Gastroesophageal sphincter (tissue), 4 donors: ENCODE measurements around the gene ZNF384. TPM values are rescaled to one million over a fixed set of nuclear protein-coding genes. Genes with fewer than 3 reads are reported as not detected.

Source experiments
- ATAC-seq: fragments of 150-250 bp; one replicate; pipeline ENCODE4 v1.9.1; 2016; ENCODE audit warnings: mild to moderate bottlenecking, moderate library complexity
- H3K27ac ChIP-seq, 4 donors: fragments of 200-600 bp; sonication (generic) in 3 of 4; 1 replicate in 3 of 4; 2 replicates in 1 of 4; pipeline ENCODE4 v1.5.1; 2016 to 2019
- H3K27me3 ChIP-seq: fragments of 200-600 bp; sonication (generic); one replicate; pipeline ENCODE4 v1.5.1; 2019
- H3K36me3 ChIP-seq, 2 donors: fragments of 200-600 bp; sonication (generic); one replicate each; pipeline ENCODE4 v1.5.1; 2019; ENCODE audit warnings: control low read depth in 1 of 2
- H3K4me1 ChIP-seq, 3 donors: fragments of 200-600 bp; sonication (generic); 1 replicate in 2 of 3; 2 replicates in 1 of 3; pipeline ENCODE4 v1.5.1; 2016 to 2019; ENCODE audit warnings: control low read depth in 2 of 3
- H3K4me3 ChIP-seq, 2 donors: fragments of 200-600 bp; sonication (generic); one replicate each; pipeline ENCODE4 v1.5.1; 2019; ENCODE audit warnings: mild to moderate bottlenecking in 1 of 2, moderate library complexity in 1 of 2
- H3K9me3 ChIP-seq, 3 donors: fragments of 200-600 bp; sonication (generic); one replicate each; pipeline ENCODE4 v1.5.1; 2017 to 2019; ENCODE audit warnings: control low read depth in 2 of 3
- EP300 ChIP-seq: sonication (generic); formaldehyde crosslinking; IDR thresholded peaks from one replicate; pipeline ENCODE4 v1.6.1; 2017; ENCODE audit warnings: antibody characterized with exemption, mild to moderate bottlenecking
- POLR2A ChIP-seq, 2 donors: fragments of 450-650 bp; IDR thresholded peaks; one replicate each; pipeline ENCODE4 v1.6.1; 2017; ENCODE audit warnings: antibody characterized with exemption in 2 of 2, mild to moderate bottlenecking in 2 of 2, moderate library complexity in 1 of 2
- POLR2AphosphoS5 ChIP-seq: sonication (generic); formaldehyde crosslinking; IDR thresholded peaks from one replicate; pipeline ENCODE4 v1.6.1; 2017; ENCODE audit warnings: antibody characterized with exemption
- WGBS, 2 donors: methylation state at CpG; one replicate each; pipeline ENCODE4 v1.1.5; 2018; ENCODE audit warnings: low coverage in 1 of 2; 5-methylcytosine and 5-hydroxymethylcytosine counted together
- total RNA-seq, 4 donors: library from RNA; depleted of rRNA; stranded (reverse); fragments of >200 nt; gene quantifications; one replicate each; pipeline ENCODE4 v1.1.0, GENCODE V29; 2016
- TF ChIP-seq, protein P1 (sequence below), 4 experiments: fragments of 200-600 bp in 2 of 4; fragments of 450-650 bp in 2 of 4; sonication (generic) in 1 of 4; IDR thresholded peaks; one replicate each; pipeline ENCODE4 v1.5.1; 2017 to 2019; ENCODE audit warnings: antibody characterized with exemption in 4 of 4, mild to moderate bottlenecking in 2 of 4, moderate library complexity in 2 of 4

The ZNF384 gene
- total RNA-seq, 4 donors from 2014 or later, result 26.1 to 57.5 (median 43.6) TPM

DNA sequence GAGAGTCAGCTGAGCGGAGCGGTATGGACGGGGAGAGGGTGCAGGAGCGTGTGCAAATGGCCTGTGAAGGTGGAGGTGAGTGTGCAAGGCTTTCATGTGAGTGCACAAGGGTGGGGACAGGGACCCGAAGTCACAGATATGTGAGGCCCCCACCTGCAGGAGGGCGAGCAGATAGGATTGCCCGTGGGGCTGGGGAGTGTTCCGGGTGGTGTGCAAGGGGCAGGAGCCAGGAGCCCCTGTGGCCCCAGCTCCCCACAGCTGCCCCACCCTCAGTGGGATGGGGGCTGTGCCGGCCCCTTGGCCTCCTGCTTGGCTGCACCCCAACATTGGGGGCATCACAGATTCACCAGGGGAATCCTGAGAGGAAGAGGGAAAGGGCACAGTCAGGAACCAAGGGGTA lies 5.5 kb upstream of the ZNF384 start:
- Histone ChIP-seq H3K9me3 (no peaks in the 10 kb centered on the region), H3K27ac (no peak overlapping the region), H3K27me3 (peaks cover 55% of the 10 kb centered on the region), H3K36me3 (peaks cover 0 to 5% of the 10 kb centered on the region in 2 donors), H3K4me1 (peaks cover 0 to 18% (median 0%) of the 10 kb centered on the region in 3 donors), H3K4me3 (no peak overlapping the region)
- TF ChIP-seq, protein P1, sequence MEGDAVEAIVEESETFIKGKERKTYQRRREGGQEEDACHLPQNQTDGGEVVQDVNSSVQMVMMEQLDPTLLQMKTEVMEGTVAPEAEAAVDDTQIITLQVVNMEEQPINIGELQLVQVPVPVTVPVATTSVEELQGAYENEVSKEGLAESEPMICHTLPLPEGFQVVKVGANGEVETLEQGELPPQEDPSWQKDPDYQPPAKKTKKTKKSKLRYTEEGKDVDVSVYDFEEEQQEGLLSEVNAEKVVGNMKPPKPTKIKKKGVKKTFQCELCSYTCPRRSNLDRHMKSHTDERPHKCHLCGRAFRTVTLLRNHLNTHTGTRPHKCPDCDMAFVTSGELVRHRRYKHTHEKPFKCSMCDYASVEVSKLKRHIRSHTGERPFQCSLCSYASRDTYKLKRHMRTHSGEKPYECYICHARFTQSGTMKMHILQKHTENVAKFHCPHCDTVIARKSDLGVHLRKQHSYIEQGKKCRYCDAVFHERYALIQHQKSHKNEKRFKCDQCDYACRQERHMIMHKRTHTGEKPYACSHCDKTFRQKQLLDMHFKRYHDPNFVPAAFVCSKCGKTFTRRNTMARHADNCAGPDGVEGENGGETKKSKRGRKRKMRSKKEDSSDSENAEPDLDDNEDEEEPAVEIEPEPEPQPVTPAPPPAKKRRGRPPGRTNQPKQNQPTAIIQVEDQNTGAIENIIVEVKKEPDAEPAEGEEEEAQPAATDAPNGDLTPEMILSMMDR (IDR thresholded peaks at IDR 0.05), result no peak
- TF ChIP-seq EP300 (no peak), POLR2AphosphoS5 (no peak), POLR2A (IDR thresholded peaks at IDR 0.05) (no peak)
- ATAC-seq, result no peak
- WGBS, 2 donors, result 84 to 90% methylated on average over 4 to 7 of the region's 9 CpGs

DNA sequence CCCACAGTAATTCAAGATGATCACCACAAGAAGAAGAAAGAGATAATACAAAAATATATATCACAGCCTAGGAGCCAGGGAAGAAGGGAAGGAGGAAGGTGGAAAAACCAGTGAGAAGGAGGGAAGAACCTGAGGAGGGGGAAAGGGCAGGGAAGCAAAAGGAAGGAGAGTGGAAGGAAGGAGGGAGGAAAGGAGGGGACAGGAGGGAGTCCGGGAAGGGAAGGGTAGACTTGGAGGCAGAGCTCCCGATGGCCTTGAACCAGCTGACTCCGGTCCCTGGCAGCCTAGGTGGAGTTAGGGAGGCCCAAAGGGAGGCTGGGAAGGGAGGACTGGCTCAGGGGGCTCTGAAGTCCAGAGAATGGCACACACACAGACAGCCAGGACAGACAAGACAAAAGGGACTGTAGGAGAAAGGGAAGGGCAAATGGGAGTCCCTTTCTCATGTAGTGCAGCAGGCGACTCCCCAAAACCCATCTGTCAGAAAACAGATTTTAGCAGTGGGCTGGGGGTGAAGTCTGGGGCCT lies 4.7 kb upstream of the ZNF384 start:
- Histone ChIP-seq H3K4me3 (no peak overlapping the region), H3K27me3 (peaks cover 47% of the 10 kb centered on the region), H3K9me3 (no peaks in the 10 kb centered on the region), H3K4me1 (peaks cover 0 to 15% (median 0%) of the 10 kb centered on the region in 3 donors), H3K36me3 (peaks cover 0 to 5% of the 10 kb centered on the region in 2 donors), H3K27ac (no peak overlapping the region)
- no peak for TF ChIP-seq EP300
- TF ChIP-seq POLR2A (IDR thresholded peaks at IDR 0.05), result no peak
- TF ChIP-seq, protein P1 (IDR thresholded peaks at IDR 0.05), result no peak
- TF ChIP-seq POLR2AphosphoS5, result no peak
- 63 to 77% methylated on average over 3 to 4 of the region's 4 CpGs for WGBS, 2 donors
- ATAC-seq, result no peak

DNA sequence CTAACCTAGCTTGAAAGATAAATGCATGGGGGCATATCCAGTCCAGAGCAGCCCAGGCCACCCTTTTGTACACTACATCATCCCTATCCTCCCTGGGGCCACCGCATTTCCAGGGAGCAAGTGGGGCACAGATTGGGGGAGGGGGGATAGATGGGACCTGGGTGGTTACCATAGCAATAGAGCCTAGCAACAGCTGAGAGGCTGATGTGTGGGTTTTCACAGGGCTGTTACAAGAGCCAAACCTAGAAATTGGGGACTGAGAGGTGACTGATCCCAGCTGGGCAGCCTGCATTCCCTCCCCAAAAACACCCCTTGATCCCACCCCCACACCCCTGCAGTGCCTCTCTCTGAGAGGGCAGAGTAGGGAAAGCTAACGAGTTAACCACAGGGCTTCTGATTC lies 3.7 kb upstream of the ZNF384 start:
- H3K4me3 ChIP-seq, result no peak overlapping the region
- H3K27me3 ChIP-seq, result peaks cover 37% of the 10 kb centered on the region
- peaks cover 0 to 5% of the 10 kb centered on the region in 2 donors for H3K36me3 ChIP-seq
- H3K4me1 ChIP-seq, result peaks cover 2 to 21% (median 6%) of the 10 kb centered on the region in 3 donors
- 56 to 67% methylated on average over 1 of the region's 2 CpGs for whole genome bisulfite sequencing, 2 donors
- TF ChIP-seq POLR2AphosphoS5 (no peak), POLR2A (IDR thresholded peaks at IDR 0.05) (no peak), EP300 (no peak)
- TF ChIP-seq, protein P1 (IDR thresholded peaks at IDR 0.05), result no peak
- H3K27ac ChIP-seq, result no peak overlapping the region
- ATAC-seq, result no peak
- no peaks in the 10 kb centered on the region for H3K9me3 ChIP-seq

DNA sequence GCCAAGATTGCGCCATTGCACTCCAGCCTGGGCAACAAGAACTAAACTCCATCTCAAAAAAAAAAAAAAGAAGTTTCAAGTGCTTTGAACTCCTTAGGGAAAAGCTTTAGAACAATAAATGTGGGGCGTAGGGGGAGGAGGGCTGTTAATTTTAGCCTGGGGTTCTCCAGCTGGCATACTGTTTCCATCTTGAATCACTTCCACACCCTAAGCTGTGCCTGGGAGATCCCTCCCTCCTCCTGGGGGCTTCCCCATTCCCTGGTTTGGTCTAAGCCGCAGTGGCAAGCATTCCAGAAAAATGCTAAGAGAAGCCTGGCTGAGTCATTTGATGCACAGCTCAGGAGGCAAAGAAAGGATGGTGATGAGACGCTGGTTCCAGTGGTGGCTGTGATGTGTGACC lies 2.3 kb upstream of the ZNF384 start:
- 67 to 68% methylated on average over 4 of the region's 4 CpGs for WGBS, 2 donors

More for the DNA sequence above, 2.3 kb upstream of the ZNF384 start:
- Histone ChIP-seq H3K27me3 (peaks cover 23% of the 10 kb centered on the region), H3K4me1 (peaks cover 7 to 36% (median 17%) of the 10 kb centered on the region in 3 donors), H3K27ac (no peak overlapping the region), H3K9me3 (no peaks in the 10 kb centered on the region), H3K4me3 (no peak overlapping the region), H3K36me3 (peaks cover 0 to 5% of the 10 kb centered on the region in 2 donors)
- no peak for TF ChIP-seq EP300
- TF ChIP-seq, protein P1 (IDR thresholded peaks at IDR 0.05), result no peak
- no peak for TF ChIP-seq POLR2A (IDR thresholded peaks at IDR 0.05)
- TF ChIP-seq POLR2AphosphoS5, result no peak
- no peak for ATAC-seq
